NCI-H1930 (cell line): ENCODE results near the gene RAB13.

Experiments
- DNase-seq, 2 experiments: peaks; one replicate each; lab custom pipeline; 2025; lab: John Stamatoyannopoulos, UW

The RAB13 gene

GRCh38 chr1:153954826-153955225, 31.3 kb downstream of the RAB13 start:
- no peak for DNase-seq

GRCh38 chr1:153953859-153954365, 32.2 kb downstream of the RAB13 start:
- DNase-seq: no peak

GRCh38 chr1:153951801-153952200, 34.3 kb downstream of the RAB13 start:
- no peak for DNase-seq

- DNase-seq: no peak
Observed at GRCh38 chr1:153951183-153951582, 35.0 kb downstream of the RAB13 start.

GRCh38 chr1:153946622-153947241, 39.4 kb downstream of the RAB13 start, which contains the start of gene DENND4B:
Gene DENND4B (minus strand): TSS chr1:153946718. CDS start chr1:153944374, 2,344 bp downstream.
- DNase-seq: peak; percentile 65 to 80

- no peak for DNase-seq
Observed at GRCh38 chr1:153945795-153946621, 40.1 kb downstream of the RAB13 start.

GRCh38 chr1:153945131-153945794, 40.9 kb downstream of the RAB13 start:
- no peak for DNase-seq

GRCh38 chr1:153944827-153945117, 41.4 kb downstream of the RAB13 start:
- DNase-seq: no peak

GRCh38 chr1:153944005-153944826, 41.9 kb downstream of the RAB13 start:
- no peak for DNase-seq

GRCh38 chr1:153942766-153943549, 43.2 kb downstream of the RAB13 start:
- DNase-seq: no peak

GRCh38 chr1:153941826-153942725, 44.1 kb downstream of the RAB13 start:
- no peak for DNase-seq

- DNase-seq: no peak
Observed at GRCh38 chr1:153940756-153941155, 45.4 kb downstream of the RAB13 start.

GRCh38 chr1:153939476-153939875, 46.7 kb downstream of the RAB13 start:
- DNase-seq: no peak

GRCh38 chr1:153938996-153939395, 47.1 kb downstream of the RAB13 start:
- no peak for DNase-seq

- no peak for DNase-seq
Observed at GRCh38 chr1:153937331-153937730, 48.8 kb downstream of the RAB13 start.

GRCh38 chr1:153936011-153936802, 49.9 kb downstream of the RAB13 start:
- no peak for DNase-seq

GRCh38 chr1:153934746-153935145, 51.4 kb downstream of the RAB13 start:
- DNase-seq: no peak

- no peak for DNase-seq
Observed at GRCh38 chr1:153933955-153934354, 52.2 kb downstream of the RAB13 start.

- no peak for DNase-seq
Observed at GRCh38 chr1:153933430-153933829, 52.7 kb downstream of the RAB13 start.
